ENCODE measurements around the gene HGS.

GRCh38 chr17:81641825-81642489, 41.9 kb upstream of the HGS start:
- TF ChIP-seq POLR2AphosphoS5 (IDR thresholded peaks at IDR 0.05) (no peak), CTCF (IDR thresholded peaks at IDR 0.05) (no peak), POLR2A (IDR thresholded peaks at IDR 0.05) (no peak)

Data from prostate gland (tissue), 2 donors.